CD14-positive monocyte (primary cell): Measurements from ENCODE around the gene CTNNA3. TPM values are rescaled to one million over a fixed set of nuclear protein-coding genes. Genes with fewer than 3 reads are reported as not detected.

Experiments used
- DNase-seq, 3 donors: peaks; one replicate each; pipeline ENCODE4 v3.0.0-alpha.2; 2011 to 2022
- H2AFZ ChIP-seq: 2 replicates; pipeline ENCODE4 v1.6.0; 2012; ENCODE audit warnings: mild to moderate bottlenecking, low read depth, low read length, inconsistent platforms; ENCODE audit not compliant: insufficient read depth, poor library complexity, severe bottlenecking
- H3K27ac ChIP-seq, 2 donors: 1 replicate in 1 of 2; 2 replicates in 1 of 2; pipeline ENCODE4 v1.5.1; 2012 to 2013; ENCODE audit warnings: low read length in 2 of 2, control low read depth in 1 of 2, inconsistent platforms in 1 of 2, low read depth in 1 of 2, mild to moderate bottlenecking in 1 of 2
- H3K27me3 ChIP-seq, 2 donors: one replicate each; pipeline versions ENCODE4 v1.6.0 to v1.6.1; 2011 to 2013; ENCODE audit warnings: low read length in 2 of 2; ENCODE audit not compliant: control insufficient read depth in 2 of 2, insufficient read depth in 2 of 2
- H3K36me3 ChIP-seq, 2 donors: replicated peaks in 1 of 2; 1 replicate in 1 of 2; 2 replicates in 1 of 2; pipeline versions ENCODE4 v1.5.1 to v1.6.1; 2012 to 2013; ENCODE audit warnings: low read length in 2 of 2, control low read depth in 1 of 2, inconsistent platforms in 1 of 2, mild to moderate bottlenecking in 1 of 2; ENCODE audit not compliant: insufficient read depth in 2 of 2, control insufficient read depth in 1 of 2
- H3K4me1 ChIP-seq, 2 donors: 1 replicate in 1 of 2; 2 replicates in 1 of 2; pipeline versions ENCODE4 v1.5.1 to v1.6.1; 2012 to 2013; ENCODE audit warnings: low read length in 2 of 2, control low read depth in 1 of 2, inconsistent platforms in 1 of 2, mild to moderate bottlenecking in 1 of 2, moderate library complexity in 1 of 2; ENCODE audit not compliant: insufficient read depth in 2 of 2, control insufficient read depth in 1 of 2
- H3K4me2 ChIP-seq: replicated peaks from 2 replicates; pipeline ENCODE3; 2012; ENCODE audit warnings: low read length, moderate library complexity, mild to moderate bottlenecking; ENCODE audit not compliant: poor library complexity, severe bottlenecking; ENCODE audit errors: extremely low read depth
- H3K4me3 ChIP-seq, 3 experiments: fragments of 200-600 bp in 1 of 3; sonication (generic) in 1 of 3; replicated peaks in 1 of 3; 1 replicate in 2 of 3; 2 replicates in 1 of 3; pipeline ENCODE4 v1.5.1; 2011 to 2013; ENCODE audit warnings: low read length in 3 of 3, mild to moderate bottlenecking in 3 of 3, control low read depth in 2 of 3, low read depth in 2 of 3, inconsistent platforms in 1 of 3, moderate library complexity in 1 of 3
- H3K79me2 ChIP-seq: 2 replicates; pipeline ENCODE4 v1.6.0; 2012; ENCODE audit warnings: mild to moderate bottlenecking, control low read depth, inconsistent platforms, low read length, moderate library complexity; ENCODE audit not compliant: insufficient read depth
- H3K9ac ChIP-seq: 2 replicates; pipeline ENCODE4 v1.6.0; 2017; ENCODE audit warnings: low read length, mild to moderate bottlenecking; ENCODE audit not compliant: insufficient read depth, poor library complexity, severe bottlenecking
- H3K9me3 ChIP-seq, 2 donors: replicated peaks in 1 of 2; 1 replicate in 1 of 2; 2 replicates in 1 of 2; pipeline versions ENCODE4 v1.5.1 to v1.6.1; 2012 to 2013; ENCODE audit warnings: low read length in 2 of 2, control low read depth in 1 of 2; ENCODE audit not compliant: control insufficient read depth in 1 of 2, insufficient read depth in 1 of 2
- H4K20me1 ChIP-seq: 2 replicates; pipeline ENCODE4 v1.6.0; 2012; ENCODE audit warnings: mild to moderate bottlenecking, low read length, control low read depth, moderate library complexity; ENCODE audit not compliant: insufficient read depth
- H3K27ac Mint-ChIP-seq, 7 donors: one replicate each; pipeline ENCODE4 v1.8.0; 2020; ENCODE audit warnings: mild to moderate bottlenecking in 7 of 7, mixed read lengths in 7 of 7, moderate library complexity in 6 of 7, inconsistent platforms in 2 of 7
- H3K27me3 Mint-ChIP-seq, 3 donors: one replicate each; pipeline ENCODE4 v1.8.0; 2021 to 2022; ENCODE audit warnings: low read depth in 3 of 3, mild to moderate bottlenecking in 3 of 3, mixed read lengths in 3 of 3, moderate library complexity in 3 of 3, inconsistent platforms in 1 of 3
- H3K36me3 Mint-ChIP-seq, 2 donors: one replicate each; pipeline ENCODE4 v1.8.0; 2020; ENCODE audit warnings: mixed read lengths in 2 of 2, inconsistent platforms in 1 of 2, mild to moderate bottlenecking in 1 of 2
- H3K4me1 Mint-ChIP-seq: one replicate; pipeline ENCODE4 v1.8.0; 2020; ENCODE audit warnings: mild to moderate bottlenecking, mixed read lengths
- H3K4me3 Mint-ChIP-seq, 2 donors: one replicate each; pipeline ENCODE4 v1.8.0; 2020; ENCODE audit warnings: mild to moderate bottlenecking in 2 of 2, mixed read lengths in 2 of 2, moderate library complexity in 1 of 2
- H3K9me3 Mint-ChIP-seq, 7 donors: one replicate each; pipeline ENCODE4 v1.8.0; 2020 to 2022; ENCODE audit warnings: mixed read lengths in 7 of 7, mild to moderate bottlenecking in 6 of 7, moderate library complexity in 6 of 7, inconsistent platforms in 2 of 7
- WGBS: methylation state at CpG from one replicate; pipeline ENCODE4 v1.1.5; 2013; ENCODE audit warnings: missing lambda C conversion rate; ENCODE audit not compliant: insufficient coverage; 5-methylcytosine and 5-hydroxymethylcytosine counted together
- intact Hi-C, 2 donors: fragments of 100-400 bp; cut with micrococcal nuclease; formaldehyde crosslinking; loops; one replicate each; pipeline versions ENCODE4 v1.15.0 to v1.15.1; 2023
- polyA plus RNA-seq, 3 donors: library from polyadenylated mRNA; depleted of rRNA in 1 of 3; unstranded in 2 of 3; stranded (reverse) in 1 of 3; fragments of 300-500 nt in 2 of 3; fragments of >200 nt in 1 of 3; fragmentation: Illumina TruSeq in 2 of 3; gene quantifications; 1 replicate in 2 of 3; 2 replicates in 1 of 3; pipeline ENCODE4 v1.2.3, GENCODE V29; 2012 to 2021
- TF ChIP-seq, protein P1 (sequence below): fragments of 200-600 bp; IDR thresholded peaks from one replicate; pipeline ENCODE4 v1.8.0; 2022; ENCODE audit warnings: antibody characterized with exemption, mild to moderate bottlenecking

The CTNNA3 gene
- polyA plus RNA-seq, 3 donors, result not detected

DNA sequence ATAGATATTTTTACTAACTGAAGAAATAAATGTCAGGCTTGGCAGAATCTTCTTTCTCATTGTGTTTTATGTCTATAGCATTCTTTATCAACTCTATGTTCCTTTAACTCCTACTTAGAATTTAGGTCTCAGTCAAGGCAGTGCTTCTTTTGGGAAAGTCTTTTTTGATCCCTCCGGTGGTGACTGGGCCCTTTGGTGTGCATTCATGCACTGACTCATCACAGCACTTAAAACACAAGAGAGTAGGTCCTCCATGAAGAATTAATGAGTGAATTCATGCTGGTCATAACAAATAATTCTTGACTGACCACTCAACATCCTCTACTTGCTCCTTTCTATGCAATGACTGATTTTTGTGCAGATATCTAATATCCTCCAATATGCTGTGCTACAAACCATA lies 1229.0 kb downstream of the CTNNA3 start:
- no peaks in the 10 kb centered on the region for H3K36me3 Mint-ChIP-seq
- H3K4me1 ChIP-seq, result no peaks in the 10 kb centered on the region
- no peaks in the 10 kb centered on the region for H3K27me3 Mint-ChIP-seq
- intact Hi-C loops, result no loop called here
- H3K9me3 ChIP-seq, result no peaks in the 10 kb centered on the region
- H3K4me2 ChIP-seq, result no peak overlapping the region
- no peaks in the 10 kb centered on the region for H3K4me1 Mint-ChIP-seq
- DNase-seq, result no peak
- no peaks in the 10 kb centered on the region for H3K36me3 ChIP-seq
- TF ChIP-seq, protein P1, sequence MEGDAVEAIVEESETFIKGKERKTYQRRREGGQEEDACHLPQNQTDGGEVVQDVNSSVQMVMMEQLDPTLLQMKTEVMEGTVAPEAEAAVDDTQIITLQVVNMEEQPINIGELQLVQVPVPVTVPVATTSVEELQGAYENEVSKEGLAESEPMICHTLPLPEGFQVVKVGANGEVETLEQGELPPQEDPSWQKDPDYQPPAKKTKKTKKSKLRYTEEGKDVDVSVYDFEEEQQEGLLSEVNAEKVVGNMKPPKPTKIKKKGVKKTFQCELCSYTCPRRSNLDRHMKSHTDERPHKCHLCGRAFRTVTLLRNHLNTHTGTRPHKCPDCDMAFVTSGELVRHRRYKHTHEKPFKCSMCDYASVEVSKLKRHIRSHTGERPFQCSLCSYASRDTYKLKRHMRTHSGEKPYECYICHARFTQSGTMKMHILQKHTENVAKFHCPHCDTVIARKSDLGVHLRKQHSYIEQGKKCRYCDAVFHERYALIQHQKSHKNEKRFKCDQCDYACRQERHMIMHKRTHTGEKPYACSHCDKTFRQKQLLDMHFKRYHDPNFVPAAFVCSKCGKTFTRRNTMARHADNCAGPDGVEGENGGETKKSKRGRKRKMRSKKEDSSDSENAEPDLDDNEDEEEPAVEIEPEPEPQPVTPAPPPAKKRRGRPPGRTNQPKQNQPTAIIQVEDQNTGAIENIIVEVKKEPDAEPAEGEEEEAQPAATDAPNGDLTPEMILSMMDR, result no peak
- no peak overlapping the region for H3K4me3 ChIP-seq
- no peak overlapping the region for H3K27ac Mint-ChIP-seq
- no peak overlapping the region for H3K4me3 Mint-ChIP-seq
- no peaks in the 10 kb centered on the region for H3K27me3 ChIP-seq
- peaks cover 0 to 6% (median 3%) of the 10 kb centered on the region in 7 donors for H3K9me3 Mint-ChIP-seq
- H3K27ac ChIP-seq, result no peak overlapping the region
- H4K20me1 ChIP-seq, result no peaks in the 10 kb centered on the region
- H3K9ac ChIP-seq, result no peak overlapping the region
- WGBS, result no CpG with 5 or more reads among the region's 1 CpG
- no peaks in the 10 kb centered on the region for H3K79me2 ChIP-seq
- H2AFZ ChIP-seq, result no peak overlapping the region

DNA sequence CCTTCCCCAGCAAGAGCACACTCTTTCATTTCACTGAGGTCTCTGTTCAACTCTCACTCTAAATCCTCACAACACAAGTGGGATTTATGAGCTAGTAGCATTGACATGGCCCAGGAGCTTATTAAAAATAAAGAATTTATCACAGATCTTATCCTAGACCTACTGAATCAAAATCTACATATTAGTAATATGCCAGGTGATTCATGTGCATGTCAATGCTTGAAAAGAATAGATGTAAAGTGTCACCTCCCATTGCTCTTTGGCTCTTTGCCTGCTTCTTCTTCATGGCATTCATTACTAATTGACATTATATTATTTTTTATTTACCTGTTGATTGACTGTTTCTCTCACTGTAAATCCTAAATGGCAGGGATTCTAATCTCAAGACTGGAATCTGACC lies 1229.4 kb downstream of the CTNNA3 start:
- intact Hi-C loops, result no loop called here
- Mint-ChIP-seq H3K36me3 (no peaks in the 10 kb centered on the region), H3K4me3 (no peak overlapping the region), H3K27ac (no peak overlapping the region), H3K4me1 (no peaks in the 10 kb centered on the region), H3K27me3 (no peaks in the 10 kb centered on the region), H3K9me3 (peaks cover 0 to 6% (median 3%) of the 10 kb centered on the region in 7 donors)
- no peak overlapping the region for H3K4me3 ChIP-seq
- H2AFZ ChIP-seq, result no peak overlapping the region
- no peaks in the 10 kb centered on the region for H3K27me3 ChIP-seq
- no peaks in the 10 kb centered on the region for H3K9me3 ChIP-seq
- TF ChIP-seq, protein P1, result no peak
- no peak overlapping the region for H3K9ac ChIP-seq
- no peak overlapping the region for H3K27ac ChIP-seq
- H3K36me3 ChIP-seq, result no peaks in the 10 kb centered on the region
- DNase-seq, result no peak
- H3K4me2 ChIP-seq, result no peak overlapping the region
- H3K79me2 ChIP-seq, result no peaks in the 10 kb centered on the region
- no peaks in the 10 kb centered on the region for H3K4me1 ChIP-seq
- no peaks in the 10 kb centered on the region for H4K20me1 ChIP-seq
